HCT116 (cell line): ENCODE measurements around the gene PIP4K2A.

ENCODE experiments used
- CEBPB ChIP-seq: IDR thresholded peaks from 2 replicates; pipeline ENCODE4 v1.6.1; 2012; ENCODE audit warnings: low read depth
- ELF1 ChIP-seq: IDR thresholded peaks from 2 replicates; pipeline ENCODE4 v1.6.1; 2012; ENCODE audit warnings: low read depth, borderline replicate concordance
- EZH2 ChIP-seq: fragments of 200-600 bp; sonication (generic); IDR thresholded peaks from 2 replicates; pipeline ENCODE4 v1.6.1; 2017; ENCODE audit warnings: antibody characterized with exemption, mixed run types
- JUND ChIP-seq: IDR thresholded peaks from 2 replicates; pipeline ENCODE4 v1.6.1; 2012
- POLR2A ChIP-seq: IDR thresholded peaks from 2 replicates; pipeline ENCODE4 v1.7.0; 2011; ENCODE audit warnings: borderline replicate concordance; ENCODE audit not compliant: insufficient read depth, insufficient read length; ENCODE audit errors: extremely low read depth
- POLR2AphosphoS5 ChIP-seq: IDR thresholded peaks from 2 replicates; pipeline ENCODE4 v1.6.1; 2011; ENCODE audit warnings: mild to moderate bottlenecking, low read depth, low read length, moderate library complexity
- ZFX ChIP-seq: fragments of 450-650 bp; IDR thresholded peaks from 2 replicates; pipeline ENCODE4 v1.6.1; 2017
- TF ChIP-seq, protein P1 (sequence below): IDR thresholded peaks from 2 replicates; pipeline ENCODE4 v1.6.1; 2012

DNA sequence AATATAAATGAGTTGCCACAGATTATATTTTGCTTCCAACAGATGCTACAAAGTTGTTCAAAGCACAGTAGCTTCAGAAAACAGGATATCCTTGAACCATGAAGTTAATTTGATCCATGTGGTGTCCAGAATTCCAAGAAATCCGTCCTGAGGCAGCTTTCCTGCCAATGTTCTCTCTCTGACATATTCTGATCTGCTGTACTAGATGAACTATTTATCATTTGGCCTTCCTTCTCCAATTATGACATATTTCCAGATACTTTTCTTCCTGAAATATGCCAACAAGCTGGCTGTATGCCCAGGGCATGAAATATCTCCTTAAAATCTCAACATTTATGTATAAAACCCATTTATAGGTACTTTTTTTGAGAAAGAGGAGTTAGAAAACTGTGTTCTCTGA, 227.9 kb downstream of the PIP4K2A start:
- TF ChIP-seq POLR2AphosphoS5 (no peak), ELF1 (no peak), POLR2A (no peak), ZFX (no peak), CEBPB (no peak), JUND (no peak), EZH2 (no peak)
- TF ChIP-seq, protein P1, sequence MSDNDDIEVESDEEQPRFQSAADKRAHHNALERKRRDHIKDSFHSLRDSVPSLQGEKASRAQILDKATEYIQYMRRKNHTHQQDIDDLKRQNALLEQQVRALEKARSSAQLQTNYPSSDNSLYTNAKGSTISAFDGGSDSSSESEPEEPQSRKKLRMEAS, result no peak
